HG02870 (cell line): Measurements from ENCODE around the gene CTNNA2.

ENCODE experiments used
- ATAC-seq: cut with Tn5 transposase; IDR thresholded peaks from one replicate; pipeline ENCODE4 v1.9.1; 2021; ENCODE audit warnings: mild to moderate bottlenecking, moderate library complexity; ENCODE audit not compliant: unreplicated experiment

The CTNNA2 gene

GRCh38 chr2:79611448-79612016 lies 98.7 kb downstream of the CTNNA2 start:
- no peak for ATAC-seq

GRCh38 chr2:79612999-79613398 lies 100.1 kb downstream of the CTNNA2 start:
- ATAC-seq: no peak

GRCh38 chr2:79619442-79619841 lies 106.6 kb downstream of the CTNNA2 start:
- ATAC-seq: no peak

- no peak for ATAC-seq
Measured at GRCh38 chr2:79619976-79620375, 107.1 kb downstream of the CTNNA2 start.

- no peak for ATAC-seq
Measured at GRCh38 chr2:79620679-79621078, 107.8 kb downstream of the CTNNA2 start.

GRCh38 chr2:79621252-79621651 lies 108.4 kb downstream of the CTNNA2 start:
- ATAC-seq: no peak

DNA sequence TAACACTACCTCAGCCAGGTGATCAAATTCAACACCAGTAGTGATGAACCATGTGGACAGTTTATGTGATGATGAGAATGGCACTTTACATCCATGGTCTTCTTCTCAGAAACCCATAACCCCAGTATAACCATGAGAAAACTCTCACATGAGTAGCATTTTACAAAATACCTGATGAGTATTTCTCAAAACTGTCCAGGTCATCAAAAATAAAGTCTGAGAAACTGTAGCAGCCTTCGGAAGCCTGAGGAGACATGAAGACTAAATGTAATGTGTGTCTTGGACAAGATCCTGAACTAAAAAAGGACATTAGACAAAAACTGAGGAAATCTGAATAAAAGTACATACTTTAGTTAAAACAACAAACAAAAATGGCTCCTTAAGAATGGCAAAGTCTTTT lies 108.9 kb downstream of the CTNNA2 start:
- no peak for ATAC-seq

DNA sequence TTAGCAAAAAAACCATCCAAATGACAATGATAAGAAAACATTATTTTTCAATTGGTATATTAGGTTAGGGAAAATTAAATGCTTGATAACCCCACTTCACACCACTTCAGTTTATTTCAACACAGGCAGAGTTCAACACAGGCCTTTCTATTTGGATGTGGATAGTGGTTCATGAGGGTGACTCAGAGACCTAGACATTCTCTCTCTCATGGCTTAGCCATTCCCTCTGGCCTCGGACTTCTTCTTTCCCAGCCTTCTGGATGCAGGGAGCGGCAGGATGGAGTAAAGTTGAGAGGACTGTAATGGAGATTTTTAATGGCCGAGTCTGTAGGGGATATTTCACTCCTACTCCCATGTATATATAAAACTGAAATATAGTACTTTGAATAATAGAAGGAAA lies 109.7 kb downstream of the CTNNA2 start:
- ATAC-seq: no peak

- ATAC-seq: no peak
Measured at GRCh38 chr2:79627237-79627636, 114.4 kb downstream of the CTNNA2 start.

DNA sequence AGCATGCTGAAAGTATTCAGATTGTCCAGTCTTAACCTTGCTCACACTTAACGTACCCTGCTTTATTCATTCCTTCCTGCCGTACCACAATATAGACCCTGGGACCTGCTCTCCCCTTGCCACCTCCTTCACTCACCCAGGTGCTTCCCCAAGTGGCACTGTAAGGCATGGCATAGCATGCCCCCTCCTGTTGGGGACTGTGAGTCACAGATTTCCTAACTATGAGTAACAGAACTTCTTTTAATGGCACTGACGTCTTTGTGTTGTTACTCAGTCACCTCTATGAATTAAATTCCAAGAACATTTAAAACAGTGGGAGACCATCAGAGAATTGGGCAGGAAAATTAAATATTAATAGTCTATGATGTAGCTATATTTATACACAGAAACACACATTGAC lies 117.2 kb downstream of the CTNNA2 start:
- no peak for ATAC-seq

DNA sequence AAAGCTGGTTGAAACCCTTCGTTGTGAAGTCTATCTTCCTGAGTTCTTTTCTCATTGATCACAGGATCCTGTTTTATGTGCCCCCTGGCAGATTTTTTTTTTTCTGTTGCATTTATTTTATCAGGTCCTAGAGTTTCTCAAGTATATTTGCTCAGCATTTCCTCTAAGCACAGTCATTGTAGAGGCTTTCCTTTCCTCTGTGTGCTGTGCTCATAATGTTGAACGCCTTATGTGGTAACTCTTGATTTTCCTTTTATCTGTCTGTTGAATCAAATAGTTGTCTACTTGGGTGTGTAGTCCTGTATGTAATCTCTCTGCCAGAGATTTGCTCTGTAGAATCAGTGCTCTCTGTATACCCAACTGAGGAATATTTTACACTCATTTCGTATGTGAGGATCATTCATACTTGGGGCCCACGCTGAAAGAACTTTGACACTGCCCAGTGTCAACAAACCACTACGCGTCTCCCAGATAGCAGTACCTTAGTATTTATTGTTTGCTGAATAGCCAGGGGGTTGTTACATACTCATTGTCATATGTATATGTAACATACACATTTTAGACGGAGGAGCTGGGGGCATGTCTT lies 118.2 kb downstream of the CTNNA2 start:
- no peak for ATAC-seq

GRCh38 chr2:79638410-79638809 lies 125.6 kb downstream of the CTNNA2 start:
- ATAC-seq: no peak

- no peak for ATAC-seq
Measured at GRCh38 chr2:79638954-79639353, 126.1 kb downstream of the CTNNA2 start.

GRCh38 chr2:79640001-79640400 lies 127.2 kb downstream of the CTNNA2 start:
- no peak for ATAC-seq

DNA sequence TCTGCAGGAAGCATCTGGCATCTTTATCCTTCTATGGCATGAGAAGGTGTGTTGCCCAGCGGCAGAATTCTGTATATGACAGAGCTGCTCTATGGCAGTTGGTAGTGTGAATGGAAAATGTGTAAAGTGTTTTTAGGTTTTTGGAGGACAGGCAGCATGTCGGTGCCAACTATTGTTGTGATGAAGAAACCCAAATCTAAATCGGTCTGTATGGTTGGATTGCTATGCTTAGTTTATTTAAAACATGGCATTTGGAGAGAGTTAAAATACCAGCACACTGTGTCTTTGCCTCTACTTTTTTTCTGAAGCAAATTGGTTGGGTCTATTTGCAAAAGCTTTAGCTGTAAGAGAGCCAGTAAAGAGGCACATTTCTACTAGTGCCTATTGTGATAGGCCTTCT lies 136.7 kb downstream of the CTNNA2 start:
- ATAC-seq: no peak

DNA sequence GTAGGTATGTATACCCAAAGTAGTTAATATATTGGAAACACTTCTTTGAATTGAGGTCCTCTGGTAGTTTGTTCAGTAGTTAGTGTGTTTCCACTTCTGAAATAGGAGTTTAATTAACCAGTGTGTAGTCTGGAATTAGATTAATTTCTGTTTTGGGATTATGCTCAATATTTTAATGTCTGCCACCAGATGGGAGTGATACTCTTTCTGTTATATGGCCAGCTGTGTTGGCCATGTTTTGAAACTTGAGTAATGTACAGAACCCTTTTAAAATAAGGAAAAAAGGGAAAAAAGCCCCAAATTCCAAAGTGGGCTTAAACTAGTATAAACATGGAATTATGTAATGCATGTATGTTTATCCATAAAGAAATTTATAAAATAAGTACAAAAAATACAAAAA lies 147.7 kb downstream of the CTNNA2 start:
- no peak for ATAC-seq

DNA sequence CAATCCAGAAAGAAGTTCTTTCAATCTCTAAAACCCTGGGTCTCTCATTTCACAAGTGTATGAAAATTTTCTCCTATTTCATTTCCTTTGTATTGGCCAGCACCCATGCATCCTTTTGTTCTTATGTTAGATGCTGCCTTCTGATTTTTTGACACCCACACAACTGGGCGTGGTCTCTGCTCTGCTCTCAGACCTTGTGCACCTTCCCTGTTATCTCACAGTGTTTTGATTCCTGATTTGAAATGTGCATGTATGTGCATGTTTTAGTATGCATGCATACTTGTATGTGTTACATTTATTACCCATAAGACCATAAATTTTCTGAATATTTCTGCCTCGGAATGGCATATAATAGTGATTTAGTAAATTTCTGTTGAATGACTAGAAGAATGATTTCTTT lies 152.2 kb downstream of the CTNNA2 start:
- ATAC-seq: no peak

DNA sequence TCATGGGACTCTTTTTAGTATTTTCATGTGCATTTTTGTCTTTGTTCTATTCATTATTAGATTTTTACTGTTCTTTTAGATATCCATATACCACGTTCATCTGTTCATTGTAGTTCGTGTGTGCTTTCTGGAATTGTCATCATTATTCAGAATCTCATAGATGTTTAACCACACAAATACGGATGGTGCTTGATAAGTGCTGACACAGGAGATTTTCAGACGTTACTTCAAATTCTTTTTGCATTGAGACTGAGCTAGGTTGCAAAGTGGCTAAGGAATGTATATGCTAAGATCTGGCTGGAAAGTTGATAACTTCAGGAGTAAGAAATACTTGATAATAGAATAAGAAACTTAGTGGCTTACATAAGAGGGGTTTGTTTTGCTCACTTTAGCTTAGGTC lies 153.6 kb downstream of the CTNNA2 start:
- ATAC-seq: no peak

GRCh38 chr2:79669714-79670113 lies 156.9 kb downstream of the CTNNA2 start:
- no peak for ATAC-seq

DNA sequence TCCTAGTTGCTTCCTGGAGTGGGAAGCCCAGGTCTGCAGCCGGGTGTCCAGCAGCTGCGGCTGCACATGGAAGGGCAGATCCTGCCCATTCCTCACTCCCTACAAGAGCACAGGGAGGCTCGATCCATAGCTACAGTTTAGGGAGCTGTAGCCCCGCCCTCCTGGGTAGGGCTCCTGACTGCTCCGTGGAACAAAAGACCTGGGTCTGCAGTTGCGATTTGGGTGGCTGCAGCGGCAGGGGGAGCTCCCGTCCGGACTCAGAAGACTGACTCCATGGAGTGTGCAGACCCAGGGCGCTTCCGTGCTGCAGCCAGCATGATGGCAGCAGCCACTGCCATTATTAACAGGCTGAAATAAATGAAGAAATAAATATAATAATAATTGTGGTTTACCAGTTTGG lies 157.3 kb downstream of the CTNNA2 start:
- no peak for ATAC-seq

- no peak for ATAC-seq
Measured at GRCh38 chr2:79686884-79687283, 174.0 kb downstream of the CTNNA2 start.

GRCh38 chr2:79695248-79695647 lies 182.4 kb downstream of the CTNNA2 start:
- no peak for ATAC-seq

GRCh38 chr2:79697200-79697599 lies 184.3 kb downstream of the CTNNA2 start:
- no peak for ATAC-seq
